Erythroblast (primary cell): ENCODE measurements around the gene ZFP92.

Experiments used
- GATA1 ChIP-seq: IDR thresholded peaks from 2 replicates; pipeline ENCODE4 v1.6.1; 2011; ENCODE audit warnings: low read depth, mild to moderate bottlenecking, control low read depth, low read length, moderate library complexity
- POLR2A ChIP-seq: IDR thresholded peaks from 2 replicates; pipeline ENCODE4 v1.6.1; 2011; ENCODE audit warnings: mild to moderate bottlenecking, low read length

DNA sequence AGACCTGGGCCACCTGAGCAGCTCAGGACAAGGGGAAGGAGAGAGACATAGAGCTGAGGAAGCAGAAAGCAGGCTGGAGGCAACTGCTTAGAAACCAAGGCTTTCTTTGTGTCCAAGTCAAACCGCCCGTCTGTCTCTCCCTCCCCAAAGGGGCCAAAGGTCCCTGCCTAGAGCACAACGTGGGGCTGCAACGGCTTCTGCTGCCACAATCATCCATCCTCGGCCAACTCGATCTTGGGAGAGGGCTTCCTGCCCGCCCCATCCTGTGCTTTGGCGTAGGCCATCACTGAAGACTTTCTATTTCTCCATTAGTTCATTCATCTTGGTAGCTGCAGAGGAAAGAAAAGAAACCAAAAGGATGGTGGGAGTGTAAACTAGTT is 36.3 kb downstream of the ZFP92 start:
- TF ChIP-seq POLR2A (no peak), GATA1 (no peak)
